GM10266 (cell line): Measurements from ENCODE around the gene SLC25A22.

Source experiments
- DNase-seq: peaks from one replicate; pipeline ENCODE4 v3.0.0; 2012; ENCODE audit errors: extremely low spot score
- CTCF ChIP-seq: IDR thresholded peaks from 2 replicates; pipeline ENCODE4 v1.5.1; 2012; ENCODE audit warnings: mild to moderate bottlenecking, low read depth; ENCODE audit not compliant: control insufficient read depth, insufficient read depth; ENCODE audit errors: missing control alignments

Gene SLC25A22

GRCh38 chr11:773425-773824 is 24.7 kb downstream of the SLC25A22 start:
- TF ChIP-seq CTCF, result no peak
- DNase-seq, result no peak

- no peak for TF ChIP-seq CTCF
- no peak for DNase-seq
Measured at GRCh38 chr11:772429-773390, 25.4 kb downstream of the SLC25A22 start.

DNA sequence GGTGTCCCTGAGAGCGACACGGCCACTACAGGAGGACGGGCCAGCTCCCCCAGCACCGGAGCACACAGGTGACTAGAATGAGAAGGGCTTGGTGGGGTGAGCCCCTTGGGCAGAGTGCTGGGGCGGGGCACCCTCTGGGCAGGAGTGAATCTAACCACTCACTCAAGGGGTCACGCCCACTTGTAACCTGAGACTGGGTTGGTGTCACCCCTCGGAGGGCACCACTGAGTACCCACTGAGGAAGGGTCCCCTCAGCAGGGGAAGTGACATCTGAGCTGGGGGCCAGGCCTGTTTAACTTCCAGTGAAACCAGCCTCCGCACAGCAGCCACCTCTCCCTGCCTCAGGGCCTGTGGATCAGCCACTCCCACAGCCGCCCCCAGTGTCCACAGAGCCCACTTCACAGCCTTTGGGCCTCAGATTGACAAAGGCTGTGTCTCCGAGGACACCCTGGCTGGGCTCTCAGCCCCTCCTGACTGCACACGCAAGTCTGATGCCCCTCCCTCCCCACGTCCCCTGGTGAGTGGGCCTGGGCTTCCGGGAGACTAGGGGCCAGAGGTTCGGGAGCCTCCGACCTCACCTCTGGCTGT is 26.4 kb downstream of the SLC25A22 start:
- TF ChIP-seq CTCF, result no peak

GRCh38 chr11:770642-771616 is 27.2 kb downstream of the SLC25A22 start:
- no peak for DNase-seq
- TF ChIP-seq CTCF, result no peak

More for the DNA sequence above, 26.4 kb downstream of the SLC25A22 start:
- no peak for DNase-seq

DNA sequence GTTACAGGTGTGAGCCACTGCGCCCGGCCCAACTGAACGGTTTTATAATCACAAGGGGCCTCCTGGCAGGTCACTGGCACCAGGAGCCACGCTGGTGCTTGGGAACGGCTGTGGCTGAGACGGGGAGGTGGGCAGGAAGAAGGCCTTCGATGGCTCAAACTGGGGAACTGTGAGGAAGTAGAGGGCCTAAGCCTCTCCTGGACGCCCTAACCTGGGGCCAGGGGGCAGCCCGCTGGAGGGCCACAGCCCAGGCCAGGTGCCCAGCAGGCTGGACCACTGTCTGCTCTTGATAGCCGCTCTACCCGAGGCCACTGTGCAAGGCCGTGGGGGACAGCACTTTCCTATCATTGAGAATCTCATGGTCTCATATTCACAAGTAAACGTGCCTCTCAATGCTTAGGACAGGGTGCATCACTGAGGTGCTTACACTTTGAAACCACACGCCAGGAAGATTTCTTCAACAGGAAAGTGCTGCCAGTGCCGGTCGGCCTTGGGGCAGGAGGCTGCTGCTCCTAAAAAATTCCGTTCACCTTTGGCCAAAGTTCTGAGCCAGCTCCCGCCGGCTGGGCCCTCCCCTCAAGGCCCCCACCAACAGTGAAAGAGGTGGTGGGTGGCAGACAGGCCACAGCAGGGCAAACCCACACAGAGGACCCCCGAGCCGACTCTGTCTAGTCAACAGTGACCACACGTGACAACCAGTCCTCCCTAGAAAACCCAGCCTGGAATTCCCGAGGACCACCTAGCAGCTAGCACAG is 28.0 kb downstream of the SLC25A22 start:
- no peak for DNase-seq
- no peak for TF ChIP-seq CTCF

GRCh38 chr11:767238-767637 is 30.8 kb downstream of the SLC25A22 start:
- no peak for DNase-seq
- no peak for TF ChIP-seq CTCF
